Type B pancreatic cell (in vitro differentiated cells): ENCODE measurements around the gene SV2C. TPM values are rescaled to one million over a fixed set of nuclear protein-coding genes. Genes with fewer than 3 reads are reported as not detected.
A peak's percentile ranks its signal among the peaks of the same experiment; 100 is the strongest.
"Not testable (repeated sequence)": the region's sequence is repeated elsewhere in the genome, so short reads cannot be mapped to it uniquely, and the experiment has no call there.

Experiments used
- DNase-seq: peaks from one replicate; pipeline ENCODE4 v3.0.0; 2021; ENCODE audit warnings: mixed read lengths; ENCODE audit not compliant: unreplicated experiment; ENCODE audit errors: extremely low spot score
- H3K27ac Mint-ChIP-seq: 2 replicates; pipeline ENCODE4 v1.8.0; 2021; ENCODE audit warnings: mild to moderate bottlenecking, mixed read lengths
- H3K27me3 Mint-ChIP-seq: 2 replicates; pipeline ENCODE4 v1.8.0; 2021; ENCODE audit warnings: mixed read lengths
- H3K36me3 Mint-ChIP-seq: 2 replicates; pipeline ENCODE4 v1.8.0; 2021; ENCODE audit warnings: mixed read lengths
- H3K4me1 Mint-ChIP-seq: one replicate; pipeline ENCODE4 v1.8.0; 2021; ENCODE audit warnings: mixed read lengths; ENCODE audit not compliant: unreplicated experiment
- H3K4me3 Mint-ChIP-seq: 2 replicates; pipeline ENCODE4 v1.8.0; 2021; ENCODE audit warnings: mild to moderate bottlenecking, mixed read lengths
- H3K9me3 Mint-ChIP-seq: 2 replicates; pipeline ENCODE4 v1.8.0; 2021; ENCODE audit warnings: mixed read lengths
- total RNA-seq: library from RNA; stranded (reverse); gene quantifications from 2 replicates; pipeline ENCODE4 v1.2.1, GENCODE V29; 2021; ENCODE audit warnings: low replicate concordance
- TF ChIP-seq, protein P1 (sequence below): fragments of 200-600 bp; sonication (generic); conservative IDR thresholded peaks from 2 replicates; pipeline ENCODE4 v1.5.0; 2021; ENCODE audit warnings: antibody characterized with exemption, mild to moderate bottlenecking

The SV2C gene
- total RNA-seq, 1 donor from 2014 or later, result 6.9 TPM

DNA sequence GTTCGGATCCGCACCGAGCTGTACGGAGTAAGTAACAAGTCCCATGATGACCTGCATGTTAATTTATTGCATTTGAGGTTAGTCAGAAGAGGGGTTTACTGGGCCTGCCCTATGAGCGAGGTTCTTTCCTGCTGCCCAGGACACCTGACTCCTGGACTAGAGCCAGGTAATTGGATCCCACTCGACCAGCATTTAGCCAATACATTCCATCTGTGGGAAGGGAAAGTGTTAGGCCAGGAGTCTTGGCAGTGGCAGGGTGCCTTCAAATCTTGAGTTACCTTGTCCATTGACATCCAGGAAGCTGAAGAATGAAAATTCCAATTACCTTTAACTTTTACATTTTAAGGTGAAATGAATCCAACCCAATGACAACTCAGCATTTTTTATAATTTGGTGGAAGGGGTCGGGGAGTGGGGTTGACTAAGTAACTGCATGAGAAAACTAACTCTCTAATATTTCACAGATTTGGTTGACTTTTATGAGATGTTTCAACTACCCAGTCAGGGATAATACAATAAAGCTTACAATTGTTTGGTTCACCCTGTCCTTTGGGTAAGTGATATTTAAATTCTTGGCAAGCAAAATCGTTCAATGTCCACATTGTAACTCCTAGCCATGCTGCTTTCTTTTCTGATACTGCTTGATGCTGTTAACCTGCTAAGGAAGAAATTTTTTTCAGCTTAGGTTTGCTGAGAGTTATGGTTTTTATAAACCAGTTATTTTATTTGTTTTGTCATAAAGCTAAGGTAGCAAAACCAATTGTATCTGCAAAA lies 208.3 kb downstream of the SV2C start:
- Mint-ChIP-seq H3K27me3 (no peaks in the 10 kb centered on the region), H3K9me3 (no peaks in the 10 kb centered on the region), H3K4me1 (peaks cover 18% of the 10 kb centered on the region), H3K4me3 (peak overlapping the region; percentile 41), H3K27ac (peak overlapping the region; percentile 95), H3K36me3 (no peaks in the 10 kb centered on the region)
- TF ChIP-seq, protein P1, sequence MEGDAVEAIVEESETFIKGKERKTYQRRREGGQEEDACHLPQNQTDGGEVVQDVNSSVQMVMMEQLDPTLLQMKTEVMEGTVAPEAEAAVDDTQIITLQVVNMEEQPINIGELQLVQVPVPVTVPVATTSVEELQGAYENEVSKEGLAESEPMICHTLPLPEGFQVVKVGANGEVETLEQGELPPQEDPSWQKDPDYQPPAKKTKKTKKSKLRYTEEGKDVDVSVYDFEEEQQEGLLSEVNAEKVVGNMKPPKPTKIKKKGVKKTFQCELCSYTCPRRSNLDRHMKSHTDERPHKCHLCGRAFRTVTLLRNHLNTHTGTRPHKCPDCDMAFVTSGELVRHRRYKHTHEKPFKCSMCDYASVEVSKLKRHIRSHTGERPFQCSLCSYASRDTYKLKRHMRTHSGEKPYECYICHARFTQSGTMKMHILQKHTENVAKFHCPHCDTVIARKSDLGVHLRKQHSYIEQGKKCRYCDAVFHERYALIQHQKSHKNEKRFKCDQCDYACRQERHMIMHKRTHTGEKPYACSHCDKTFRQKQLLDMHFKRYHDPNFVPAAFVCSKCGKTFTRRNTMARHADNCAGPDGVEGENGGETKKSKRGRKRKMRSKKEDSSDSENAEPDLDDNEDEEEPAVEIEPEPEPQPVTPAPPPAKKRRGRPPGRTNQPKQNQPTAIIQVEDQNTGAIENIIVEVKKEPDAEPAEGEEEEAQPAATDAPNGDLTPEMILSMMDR, result no peak
- DNase-seq, result no peak

DNA sequence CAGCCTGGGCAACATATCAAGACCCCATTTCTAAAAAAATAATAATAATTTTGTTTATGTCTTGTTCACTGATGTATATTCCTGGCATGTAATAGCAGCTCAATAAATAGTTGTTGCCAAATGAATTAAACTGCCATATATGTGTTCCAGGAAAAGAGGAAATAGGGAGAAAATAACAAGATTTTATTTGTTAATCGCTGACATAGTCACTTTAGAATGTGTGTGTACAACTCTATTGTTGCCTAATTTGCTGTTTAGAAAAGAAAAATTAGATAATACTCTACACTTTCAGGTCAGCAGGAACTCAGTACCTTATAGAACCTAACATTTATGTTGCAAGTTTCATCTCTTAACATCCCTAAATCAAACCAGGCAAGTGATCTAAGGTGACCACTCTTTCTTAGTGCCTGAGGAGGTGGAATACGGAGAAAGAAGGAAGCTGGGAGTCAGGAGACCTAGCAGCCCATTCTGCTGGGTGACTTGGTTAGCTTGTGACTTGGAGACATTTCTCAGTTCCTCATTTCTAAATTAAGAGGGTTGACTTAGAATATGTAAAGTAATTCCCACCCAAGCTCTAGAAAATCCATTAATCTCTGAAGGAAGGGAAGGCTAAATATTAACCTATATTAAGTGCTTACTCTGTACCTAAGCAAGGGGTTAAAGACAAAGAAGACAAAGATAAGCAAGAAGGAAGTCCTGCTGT lies 209.6 kb downstream of the SV2C start:
- Mint-ChIP-seq H3K4me3 (no peak overlapping the region), H3K9me3 (no peaks in the 10 kb centered on the region), H3K27me3 (no peaks in the 10 kb centered on the region), H3K27ac (no peak overlapping the region), H3K36me3 (no peaks in the 10 kb centered on the region), H3K4me1 (peaks cover 13% of the 10 kb centered on the region)
- TF ChIP-seq, protein P1, result no peak
- DNase-seq, result no peak

DNA sequence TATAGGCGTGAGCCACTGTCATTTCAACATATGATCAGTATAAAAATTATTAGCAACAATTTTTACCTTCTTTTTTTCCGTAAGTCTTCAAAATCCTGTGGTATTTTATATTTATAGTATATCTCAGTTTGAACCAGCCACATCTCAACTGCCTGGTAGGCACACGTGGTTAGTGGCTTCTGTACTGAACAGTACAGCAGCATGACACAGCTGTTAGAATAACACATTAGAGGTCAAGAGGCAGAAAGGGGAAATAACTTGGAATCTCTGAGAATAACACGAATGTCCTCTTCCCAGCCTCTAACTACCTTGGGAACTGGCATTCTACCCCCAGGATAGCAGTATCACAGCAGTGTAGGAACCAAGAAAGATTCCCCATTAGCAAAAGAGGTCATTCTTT lies 211.4 kb downstream of the SV2C start:
- TF ChIP-seq, protein P1, result no peak
- Mint-ChIP-seq H3K9me3 (no peaks in the 10 kb centered on the region), H3K27ac (no peak overlapping the region), H3K4me3 (no peak overlapping the region), H3K4me1 (peaks cover 13% of the 10 kb centered on the region), H3K27me3 (no peaks in the 10 kb centered on the region), H3K36me3 (no peaks in the 10 kb centered on the region)
- no peak for DNase-seq

DNA sequence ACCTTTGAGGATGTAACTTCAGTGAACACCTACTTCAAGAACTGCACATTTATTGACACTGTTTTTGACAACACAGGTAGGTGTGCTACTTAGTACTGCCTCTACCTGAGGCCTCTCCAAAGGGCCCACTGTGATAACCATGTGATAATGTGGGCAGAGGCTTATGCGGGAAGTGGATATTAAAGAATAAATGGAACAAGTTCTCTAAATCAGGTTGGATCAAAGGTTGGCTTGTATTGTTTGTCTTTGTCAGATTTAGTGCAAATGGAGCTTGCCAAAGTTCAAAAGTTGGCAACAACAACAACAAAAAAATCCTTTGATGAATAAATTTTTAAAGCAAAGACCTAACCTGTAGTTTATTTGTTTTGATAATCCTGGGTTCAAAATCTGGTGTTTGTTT lies 215.7 kb downstream of the SV2C start:
- no peak overlapping the region for H3K4me3 Mint-ChIP-seq
- no peak for DNase-seq
- no peaks in the 10 kb centered on the region for H3K9me3 Mint-ChIP-seq
- no peaks in the 10 kb centered on the region for H3K27me3 Mint-ChIP-seq
- no peaks in the 10 kb centered on the region for H3K36me3 Mint-ChIP-seq
- no peak overlapping the region for H3K27ac Mint-ChIP-seq
- TF ChIP-seq, protein P1, result no peak
- H3K4me1 Mint-ChIP-seq, result no peaks in the 10 kb centered on the region

DNA sequence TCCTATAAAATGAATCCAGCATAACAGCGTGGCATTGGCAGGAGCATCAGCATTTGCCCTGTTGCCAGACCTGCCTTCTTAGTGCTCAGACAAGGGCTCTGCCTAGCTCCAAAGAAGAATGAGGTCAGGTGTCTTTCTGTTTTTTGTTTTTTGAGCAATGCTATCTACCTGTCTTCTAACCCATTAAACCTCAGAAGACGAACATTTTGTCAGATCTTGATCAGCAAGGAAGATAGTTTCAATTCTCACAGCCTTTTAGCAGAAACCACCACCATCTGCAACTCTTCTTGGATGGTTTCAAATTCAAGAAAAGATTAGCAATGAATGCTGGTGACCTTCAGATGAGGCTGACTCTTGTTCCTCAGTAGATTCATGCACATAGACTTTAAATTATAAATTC lies 216.4 kb downstream of the SV2C start:
- no peaks in the 10 kb centered on the region for H3K4me1 Mint-ChIP-seq
- H3K9me3 Mint-ChIP-seq, result no peaks in the 10 kb centered on the region
- no peaks in the 10 kb centered on the region for H3K27me3 Mint-ChIP-seq
- H3K4me3 Mint-ChIP-seq, result no peak overlapping the region
- H3K36me3 Mint-ChIP-seq, result no peaks in the 10 kb centered on the region
- no peak overlapping the region for H3K27ac Mint-ChIP-seq
- DNase-seq, result no peak
- TF ChIP-seq, protein P1, result no peak

DNA sequence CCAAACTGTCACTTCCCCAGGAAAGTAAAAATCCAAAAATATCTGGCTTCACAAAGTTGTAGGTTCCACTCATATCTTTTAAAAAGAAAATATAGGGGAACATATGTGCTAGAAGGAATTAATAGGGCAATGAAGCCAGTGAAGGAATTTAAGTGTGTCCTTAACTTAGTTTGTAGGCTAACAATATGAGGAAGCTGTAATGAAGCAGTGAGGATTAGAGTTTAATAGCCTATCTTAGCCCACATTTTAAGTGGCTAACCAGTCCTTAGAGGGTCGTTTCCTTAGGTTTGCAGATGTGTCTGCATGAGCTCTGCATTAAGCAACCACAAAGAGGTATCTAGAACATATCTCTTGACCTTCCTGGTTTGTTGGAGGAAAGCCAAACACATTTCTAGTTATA lies 218.7 kb downstream of the SV2C start:
- H3K27ac Mint-ChIP-seq, H3K9me3 Mint-ChIP-seq, H3K4me3 Mint-ChIP-seq, H3K27me3 Mint-ChIP-seq, H3K4me1 Mint-ChIP-seq, H3K36me3 Mint-ChIP-seq, DNase-seq: not testable (repeated sequence)

DNA sequence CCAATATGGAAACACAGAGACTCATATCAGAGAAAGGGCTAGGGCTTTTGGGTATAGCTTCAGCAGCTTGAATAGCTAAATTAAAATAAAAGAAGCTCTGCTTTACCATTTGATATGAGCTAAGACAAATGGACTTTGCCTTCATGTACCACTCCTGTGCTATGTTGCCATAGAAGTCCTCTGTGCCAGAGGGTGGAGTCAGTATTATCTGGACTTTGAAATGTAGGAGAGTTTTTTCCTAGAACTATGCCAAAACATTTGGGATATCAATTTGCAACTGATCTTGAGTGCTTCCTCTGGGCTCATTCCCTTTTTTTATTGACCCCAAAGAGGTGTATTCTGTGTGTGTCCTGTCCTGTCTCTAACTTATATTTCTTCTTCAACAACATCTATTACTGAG lies 219.5 kb downstream of the SV2C start:
- not testable (repeated sequence) for H3K36me3 Mint-ChIP-seq, DNase-seq, H3K9me3 Mint-ChIP-seq, H3K4me1 Mint-ChIP-seq, H3K4me3 Mint-ChIP-seq, H3K27me3 Mint-ChIP-seq, H3K27ac Mint-ChIP-seq
